HepG2 (cell line): Measurements from ENCODE around the gene SRC. TPM values are rescaled to one million over a fixed set of nuclear protein-coding genes. Genes with fewer than 3 reads are reported as not detected.

Experiments
- ATF1 ChIP-seq: IDR thresholded peaks from 2 replicates; pipeline ENCODE4 v1.6.1; 2016; ENCODE audit warnings: mild to moderate bottlenecking, control low read depth
- EEA1 ChIP-seq: sonication (generic); formaldehyde crosslinking; IDR thresholded peaks from 2 replicates; pipeline ENCODE4 v1.5.1; 2020; ENCODE audit warnings: mild to moderate bottlenecking, missing genetic modification reagents, borderline replicate concordance
- ESRRA ChIP-seq: sonication (generic); formaldehyde crosslinking; IDR thresholded peaks from 2 replicates; pipeline ENCODE4 v1.5.1; 2020; ENCODE audit warnings: mild to moderate bottlenecking, low read depth, missing genetic modification reagents
- NPAS2 ChIP-seq: sonication (generic); formaldehyde crosslinking; IDR thresholded peaks from 2 replicates; pipeline ENCODE4 v1.8.0; 2022; ENCODE audit warnings: mild to moderate bottlenecking, missing genetic modification reagents, borderline replicate concordance
- NR2F6 ChIP-seq, 2 experiments: IDR thresholded peaks; 2 replicates each; pipeline ENCODE4 v1.6.1; 2016; ENCODE audit warnings: antibody characterized with exemption in 1 of 2, mild to moderate bottlenecking in 1 of 2
- RCOR2 ChIP-seq: IDR thresholded peaks from 2 replicates; pipeline ENCODE4 v1.6.1; 2016; ENCODE audit warnings: missing biosample characterization, missing genetic modification reagents
- TBP ChIP-seq: sonication (generic); formaldehyde crosslinking; IDR thresholded peaks from 2 replicates; pipeline ENCODE4 v1.5.0; 2020; ENCODE audit warnings: missing genetic modification reagents
- ZNF234 ChIP-seq: sonication (generic); formaldehyde crosslinking; conservative IDR thresholded peaks from 2 replicates; pipeline ENCODE4 v1.5.1; 2020; ENCODE audit warnings: mild to moderate bottlenecking, missing genetic modification reagents
- ZNF253 ChIP-seq: sonication (generic); formaldehyde crosslinking; IDR thresholded peaks from 2 replicates; pipeline ENCODE4 v1.8.0; 2022; ENCODE audit warnings: mild to moderate bottlenecking, missing genetic modification reagents, borderline replicate concordance
- ZNF276 ChIP-seq: sonication (generic); formaldehyde crosslinking; IDR thresholded peaks from 2 replicates; pipeline ENCODE4 v1.4.0; 2020; ENCODE audit warnings: mild to moderate bottlenecking, low read depth, missing genetic modification reagents
- ZNF350 ChIP-seq: sonication (generic); formaldehyde crosslinking; IDR thresholded peaks from 2 replicates; pipeline ENCODE4 v1.4.0; 2020; ENCODE audit warnings: mild to moderate bottlenecking, low read depth, missing genetic modification reagents, borderline replicate concordance
- ZNF557 ChIP-seq: sonication (generic); formaldehyde crosslinking; IDR thresholded peaks from 2 replicates; pipeline ENCODE4 v1.4.0; 2020; ENCODE audit warnings: missing genetic modification reagents
- ZNF619 ChIP-seq: sonication (generic); formaldehyde crosslinking; IDR thresholded peaks from 2 replicates; pipeline ENCODE4 v1.4.0; 2020; ENCODE audit warnings: mild to moderate bottlenecking, missing genetic modification reagents
- ZNF629 ChIP-seq: sonication (generic); formaldehyde crosslinking; conservative IDR thresholded peaks from 2 replicates; pipeline ENCODE4 v1.5.0; 2020; ENCODE audit warnings: missing genetic modification reagents
- polyA plus RNA-seq, 8 experiments: library from polyadenylated mRNA; depleted of rRNA in 3 of 8; stranded (reverse) in 7 of 8; unstranded in 1 of 8; fragments of >200 nt; fragmentation: Illumina TruSeq in 4 of 8; extraction: Trizol in 4 of 8; gene quantifications; 2 replicates each; pipeline versions ENCODE4 v1.2.1 to v1.2.3, GENCODE V29; 2011 to 2016; ENCODE audit warnings: low read depth in 4 of 8, missing spikeins in 1 of 8, mixed read lengths in 1 of 8; ENCODE audit not compliant: insufficient read depth in 1 of 8
- total RNA-seq, 5 experiments: library from RNA; depleted of rRNA; stranded (reverse); fragments of >200 nt; fragmentation: Illumina TruSeq; extraction: Trizol; gene quantifications; 2 replicates each; pipeline ENCODE4 v1.2.3, GENCODE V29; 2016; ENCODE audit warnings: low read depth in 1 of 5
- TF ChIP-seq, protein P1 (sequence below): sonication (generic); formaldehyde crosslinking; IDR thresholded peaks from 2 replicates; pipeline ENCODE4 v1.8.1; 2023; ENCODE audit warnings: mild to moderate bottlenecking, moderate library complexity, missing genetic modification reagents
- TF ChIP-seq, protein P2 (sequence below), 2 experiments: IDR thresholded peaks; 2 replicates each; pipeline ENCODE4 v1.6.1; 2011 to 2012; ENCODE audit warnings: low read length in 2 of 2, borderline replicate concordance in 1 of 2, low read depth in 1 of 2, mild to moderate bottlenecking in 1 of 2, moderate library complexity in 1 of 2

Gene SRC
- total and polyA plus RNA-seq, 2 of the 13 experiments (the other 11 are each of a cell fraction or from before 2014, with no cell fraction given), result 54.7 to 192 TPM

DNA sequence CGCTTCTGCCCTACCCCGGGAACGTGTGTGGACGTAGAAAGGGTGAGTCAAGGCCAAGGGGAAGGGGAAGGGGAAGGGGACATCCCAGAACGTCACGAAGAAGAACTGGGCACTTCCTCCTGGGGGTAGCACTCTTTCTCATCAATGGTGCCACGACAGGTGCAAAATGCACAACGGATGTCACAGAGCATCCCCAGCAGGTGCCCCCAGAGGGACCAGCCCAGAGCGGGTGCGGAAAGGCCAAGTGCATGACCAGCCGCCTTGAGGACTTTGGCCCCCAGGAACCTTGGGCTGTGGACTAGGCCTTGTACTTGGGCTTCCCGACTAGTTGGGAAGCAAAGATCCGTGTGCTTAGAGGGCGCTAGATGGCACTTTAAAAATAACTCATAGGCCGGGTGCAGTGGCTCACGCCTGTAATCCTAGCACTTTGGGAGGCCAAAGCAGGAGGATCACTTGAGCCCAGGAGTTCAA lies 12.1 kb upstream of the SRC start (continued):
- TF ChIP-seq, protein P1, sequence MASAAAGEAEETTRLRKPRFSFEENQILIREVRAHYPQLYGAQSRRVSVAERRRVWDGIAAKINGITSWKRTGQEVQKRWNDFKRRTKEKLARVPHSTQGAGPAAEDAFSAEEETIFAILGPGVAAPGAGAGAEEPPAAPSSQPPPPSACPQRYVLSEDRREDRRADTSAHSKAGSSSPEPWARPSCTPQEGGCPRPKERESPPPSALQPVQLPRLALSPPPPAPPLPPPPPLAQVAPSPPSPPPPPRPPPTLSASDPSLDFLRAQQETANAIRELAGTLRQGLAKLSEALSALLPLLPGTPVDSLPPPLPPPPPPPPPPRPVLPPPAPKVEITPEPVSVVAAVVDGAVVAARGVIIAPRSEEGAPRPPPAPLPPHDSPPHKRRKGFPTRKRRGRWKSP (CRISPR knock-in tag), result no peak
- TF ChIP-seq NR2F6 (IDR thresholded peaks at IDR 0.05) (peak; percentile 37; the same call in 1 of the 2 replicates), NR2F6 (CRISPR knock-in tag; IDR thresholded peaks at IDR 0.05) (peak; percentile 71; the same call in 1 of the 2 replicates), ZNF619 (CRISPR knock-in tag) (peak; percentile 48; the same call in 1 of the 2 replicates), TBP (CRISPR knock-in tag) (no peak), ATF1 (CRISPR knock-in tag) (no peak), EEA1 (CRISPR knock-in tag) (peak; percentile 31; the same call in 1 of the 2 replicates), ZNF557 (CRISPR knock-in tag) (no peak), RCOR2 (CRISPR knock-in tag) (peak; percentile 42; the same call in 1 of the 2 replicates), ZNF234 (no peak), NPAS2 (CRISPR knock-in tag) (no peak), ESRRA (CRISPR knock-in tag) (peak; percentile 58), ZNF253 (CRISPR knock-in tag) (no peak), ZNF276 (CRISPR knock-in tag) (no peak), ZNF350 (CRISPR knock-in tag) (peak; percentile 39; the same call in 1 of the 2 replicates), ZNF629 (CRISPR knock-in tag) (no peak)
- TF ChIP-seq, protein P2, sequence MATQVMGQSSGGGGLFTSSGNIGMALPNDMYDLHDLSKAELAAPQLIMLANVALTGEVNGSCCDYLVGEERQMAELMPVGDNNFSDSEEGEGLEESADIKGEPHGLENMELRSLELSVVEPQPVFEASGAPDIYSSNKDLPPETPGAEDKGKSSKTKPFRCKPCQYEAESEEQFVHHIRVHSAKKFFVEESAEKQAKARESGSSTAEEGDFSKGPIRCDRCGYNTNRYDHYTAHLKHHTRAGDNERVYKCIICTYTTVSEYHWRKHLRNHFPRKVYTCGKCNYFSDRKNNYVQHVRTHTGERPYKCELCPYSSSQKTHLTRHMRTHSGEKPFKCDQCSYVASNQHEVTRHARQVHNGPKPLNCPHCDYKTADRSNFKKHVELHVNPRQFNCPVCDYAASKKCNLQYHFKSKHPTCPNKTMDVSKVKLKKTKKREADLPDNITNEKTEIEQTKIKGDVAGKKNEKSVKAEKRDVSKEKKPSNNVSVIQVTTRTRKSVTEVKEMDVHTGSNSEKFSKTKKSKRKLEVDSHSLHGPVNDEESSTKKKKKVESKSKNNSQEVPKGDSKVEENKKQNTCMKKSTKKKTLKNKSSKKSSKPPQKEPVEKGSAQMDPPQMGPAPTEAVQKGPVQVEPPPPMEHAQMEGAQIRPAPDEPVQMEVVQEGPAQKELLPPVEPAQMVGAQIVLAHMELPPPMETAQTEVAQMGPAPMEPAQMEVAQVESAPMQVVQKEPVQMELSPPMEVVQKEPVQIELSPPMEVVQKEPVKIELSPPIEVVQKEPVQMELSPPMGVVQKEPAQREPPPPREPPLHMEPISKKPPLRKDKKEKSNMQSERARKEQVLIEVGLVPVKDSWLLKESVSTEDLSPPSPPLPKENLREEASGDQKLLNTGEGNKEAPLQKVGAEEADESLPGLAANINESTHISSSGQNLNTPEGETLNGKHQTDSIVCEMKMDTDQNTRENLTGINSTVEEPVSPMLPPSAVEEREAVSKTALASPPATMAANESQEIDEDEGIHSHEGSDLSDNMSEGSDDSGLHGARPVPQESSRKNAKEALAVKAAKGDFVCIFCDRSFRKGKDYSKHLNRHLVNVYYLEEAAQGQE (IDR thresholded peaks at IDR 0.05; ENCODE audit: borderline replicate concordance in 1 of 2, low read depth in 1 of 2, low read length in 2 of 2), result no peak
